HG03025 (cell line): ENCODE measurements around the gene NELFA.

Source experiments
- ATAC-seq: cut with Tn5 transposase; IDR thresholded peaks from one replicate; pipeline ENCODE4 v1.9.1; 2021; ENCODE audit warnings: mild to moderate bottlenecking, moderate library complexity; ENCODE audit not compliant: unreplicated experiment, low FRiP score

Gene NELFA

DNA sequence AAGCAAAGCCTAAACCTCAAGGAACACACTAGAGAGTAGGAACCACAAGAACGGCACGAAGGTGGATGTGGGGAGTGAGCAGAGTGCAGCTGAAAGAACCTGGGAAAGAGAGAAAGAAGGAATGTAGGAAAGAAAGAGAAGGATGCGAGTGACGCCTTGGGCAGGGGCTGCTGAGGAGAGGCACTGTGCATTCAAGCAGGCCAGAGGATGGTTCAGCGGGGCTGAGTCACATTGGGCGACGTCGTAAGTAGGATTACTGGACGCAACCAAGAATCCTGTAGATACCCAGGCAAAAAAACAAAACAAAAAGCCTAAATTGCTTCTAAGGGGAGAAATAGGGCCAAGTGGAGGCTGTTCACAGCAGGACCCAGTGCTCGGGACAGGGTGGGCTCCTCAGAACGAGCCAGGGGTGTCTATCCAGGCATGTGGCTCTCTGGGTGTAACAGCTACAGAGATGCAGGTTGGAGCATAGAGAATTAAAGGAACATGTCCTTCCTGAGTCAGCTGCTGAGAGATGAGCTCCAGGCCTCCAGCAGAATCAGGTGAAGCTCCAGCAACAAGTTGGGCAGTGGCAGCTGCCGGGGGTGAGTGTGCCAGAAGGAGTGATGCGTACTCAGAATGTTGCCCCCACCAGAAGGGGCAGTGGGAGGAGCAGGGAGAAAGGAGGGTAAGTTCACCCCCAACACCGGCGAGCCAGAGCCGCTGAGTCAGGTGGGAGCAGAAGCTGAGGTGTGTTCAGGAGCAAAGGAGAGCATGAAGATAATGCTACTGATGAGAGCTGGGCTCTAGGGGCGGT lies 38.6 kb downstream of the NELFA start:
- ATAC-seq = no peak

DNA sequence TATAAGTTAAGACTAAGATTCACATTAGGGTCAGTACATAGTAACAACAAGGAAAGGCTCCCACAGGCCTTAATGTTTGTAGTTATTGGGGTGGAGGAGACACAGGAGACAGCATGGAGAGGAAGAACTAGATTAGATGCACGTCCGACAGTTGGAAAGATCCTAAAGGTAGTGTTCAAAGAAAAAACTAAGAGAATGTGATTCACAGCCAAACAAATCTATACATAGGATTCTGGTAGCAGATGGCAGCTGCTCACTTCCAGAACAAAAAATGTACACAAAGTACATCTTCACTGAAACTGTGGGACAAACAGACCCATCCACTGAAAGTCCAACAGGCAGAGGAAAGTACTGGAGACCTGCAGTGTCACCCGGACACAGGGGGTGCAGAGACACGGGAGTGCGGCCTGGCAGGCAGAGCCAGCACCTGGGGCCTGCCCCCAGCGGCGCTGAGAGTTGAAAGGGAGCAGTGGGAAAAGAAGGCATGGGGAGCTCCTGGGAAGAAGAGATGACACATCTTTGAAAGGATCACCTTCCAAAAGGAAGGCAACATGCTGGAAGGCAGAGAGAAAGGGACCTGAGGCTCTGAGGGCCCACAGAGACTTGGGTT lies 40.0 kb downstream of the NELFA start:
- no peak for ATAC-seq

DNA sequence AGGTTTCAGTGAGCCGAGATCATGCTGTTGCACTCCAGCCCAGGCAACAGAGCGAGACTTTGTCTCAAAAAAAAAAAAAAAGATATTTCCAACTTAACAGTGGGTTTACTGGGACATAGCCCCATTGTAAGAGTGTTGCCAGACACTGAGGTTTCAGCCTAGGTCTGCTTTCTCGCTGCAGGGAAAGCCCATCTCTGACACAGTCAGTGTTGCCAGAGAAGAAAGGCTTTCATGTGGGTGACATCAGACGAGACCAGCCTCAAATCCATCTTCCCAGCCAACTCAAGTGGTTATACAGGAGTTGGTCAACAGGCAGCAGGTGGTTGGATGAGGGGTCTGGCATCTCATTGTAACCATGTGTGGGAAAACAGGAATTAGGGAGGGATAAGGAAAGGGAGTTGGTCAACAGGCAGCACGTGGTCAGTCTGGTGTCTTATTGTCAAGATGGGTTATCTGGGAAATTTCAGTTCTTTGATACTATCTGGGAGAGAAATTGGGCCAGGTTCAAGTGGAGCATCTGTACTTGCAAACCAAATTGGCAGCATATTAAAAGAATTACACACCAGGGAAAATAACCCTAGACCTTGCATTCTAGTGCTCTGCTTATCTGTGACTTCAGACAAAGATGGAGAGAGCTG lies 41.1 kb downstream of the NELFA start:
- no peak for ATAC-seq

DNA sequence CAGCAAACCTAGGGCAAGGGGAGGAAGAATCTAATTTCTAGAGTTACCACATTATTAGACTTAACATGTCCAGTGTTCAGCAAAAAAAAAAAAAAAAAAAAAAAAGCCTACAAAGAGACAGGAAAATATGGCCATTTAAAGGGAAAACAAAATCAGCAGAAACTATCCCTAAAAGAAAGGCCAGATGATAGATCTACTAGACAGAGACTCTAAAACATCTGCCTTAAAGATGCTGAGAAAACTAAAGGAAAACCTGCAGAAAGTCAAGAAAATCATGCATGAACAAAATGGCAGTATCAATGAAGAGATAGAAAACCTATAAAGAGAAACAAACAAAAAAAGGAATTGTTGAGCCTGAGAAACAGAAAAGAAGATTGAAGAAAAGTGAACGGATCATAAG lies 43.8 kb downstream of the NELFA start:
- no peak for ATAC-seq

DNA sequence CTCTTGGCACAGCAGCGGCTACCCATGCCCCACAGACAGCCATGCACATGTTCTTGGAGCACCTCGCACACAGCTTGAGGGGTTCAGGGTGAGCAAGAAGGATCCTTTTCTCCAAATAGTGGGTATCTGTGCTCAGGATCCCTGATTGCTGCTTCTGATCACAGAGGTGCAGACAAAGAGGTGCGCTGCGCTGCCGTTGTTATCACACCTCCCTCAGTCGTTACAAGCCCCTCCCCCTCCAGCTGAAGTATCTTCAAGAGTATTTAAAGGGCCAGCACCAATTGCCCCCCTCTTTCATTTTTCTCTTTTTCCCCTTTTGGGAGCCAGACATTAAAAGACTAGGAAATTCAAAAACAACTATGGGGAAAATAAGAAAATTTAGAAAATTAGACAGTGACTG lies 44.3 kb downstream of the NELFA start:
- ATAC-seq = no peak

DNA sequence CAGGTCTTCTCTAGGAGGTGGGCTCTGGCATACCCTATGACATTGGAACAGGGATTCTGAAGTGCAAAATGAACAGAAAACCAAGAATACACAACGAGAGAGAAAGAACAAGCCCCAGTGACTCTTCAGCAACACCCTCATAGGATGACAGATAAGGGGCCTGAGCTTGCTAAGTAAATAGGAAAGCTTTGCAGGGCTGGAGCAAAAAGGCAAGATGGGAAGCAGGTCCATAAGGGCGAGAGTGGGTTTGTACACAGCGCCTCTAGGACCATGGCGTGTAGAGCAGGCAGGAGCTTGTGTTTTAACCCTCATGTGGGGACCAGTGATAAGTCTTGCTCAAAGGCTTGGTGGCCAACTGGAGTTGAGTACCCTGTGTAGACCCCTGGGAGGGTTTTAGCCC lies 45.8 kb downstream of the NELFA start:
- no peak for ATAC-seq

DNA sequence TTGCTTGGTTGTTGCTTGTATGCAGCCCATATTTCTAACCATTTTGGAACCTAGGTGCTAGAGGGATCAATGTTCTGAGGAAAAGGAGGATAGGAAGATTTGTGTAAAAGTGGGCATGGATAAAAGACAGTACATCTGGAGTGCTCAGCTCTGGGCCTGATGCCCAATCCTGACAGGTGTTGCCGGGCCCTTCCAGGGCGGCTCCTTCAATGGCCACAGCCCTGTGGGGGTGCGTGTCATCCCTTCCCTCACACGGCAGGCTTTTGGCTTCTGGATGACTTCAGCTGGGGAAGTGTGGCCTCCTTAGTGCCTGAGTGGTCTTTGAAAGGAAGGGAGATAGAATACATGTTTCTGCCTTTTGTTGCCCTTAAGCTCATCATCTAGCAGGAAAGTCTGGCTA lies 47.2 kb downstream of the NELFA start:
- no peak for ATAC-seq

DNA sequence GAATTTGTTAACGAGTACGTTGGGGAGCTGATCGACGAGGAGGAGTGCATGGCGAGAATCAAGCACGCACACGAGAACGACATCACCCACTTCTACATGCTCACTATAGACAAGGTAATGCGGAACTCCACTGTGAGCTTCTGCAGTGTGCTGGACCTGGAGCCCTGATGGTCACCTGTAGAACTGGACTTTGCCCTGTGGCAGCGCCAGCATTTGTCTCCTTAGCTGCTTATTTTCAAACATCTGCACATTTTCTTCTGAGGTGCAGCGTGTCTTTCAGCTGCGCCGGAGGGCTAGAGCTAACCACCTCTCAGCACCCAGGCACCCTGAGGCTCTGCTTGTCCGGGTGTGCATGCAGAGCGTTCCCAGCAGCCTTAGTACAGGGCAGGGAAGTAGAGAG lies 47.7 kb downstream of the NELFA start:
- no peak for ATAC-seq

DNA sequence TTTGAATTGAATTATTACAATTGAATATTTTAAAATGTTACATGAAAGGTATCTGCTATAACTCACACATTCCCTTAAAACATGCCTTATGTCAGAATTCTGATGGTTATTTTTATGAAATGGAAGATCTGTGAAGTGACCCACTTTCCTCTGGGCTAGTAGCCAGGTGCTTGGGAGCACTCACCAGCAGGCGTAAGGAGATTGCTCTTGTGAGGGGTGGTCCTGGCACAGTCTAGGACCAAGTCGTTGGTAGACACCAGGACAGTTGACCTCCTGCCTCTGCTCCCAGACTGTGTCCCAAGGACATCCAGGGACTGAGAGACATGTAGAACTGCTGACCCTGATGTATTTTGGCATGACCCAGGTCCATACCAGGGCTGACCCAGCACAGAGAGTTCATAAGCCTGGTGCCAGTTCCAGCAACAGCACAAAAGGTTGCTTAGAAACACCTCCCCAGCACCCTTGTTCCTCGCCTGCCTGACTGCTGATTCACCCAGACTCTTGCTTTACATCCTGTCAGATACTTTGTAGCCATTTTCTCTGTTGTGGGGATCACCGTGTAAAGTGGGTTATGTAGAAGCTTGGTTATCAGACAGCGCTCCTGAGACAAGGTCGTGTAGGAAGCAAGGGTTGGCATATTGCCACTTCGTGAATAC lies 48.5 kb downstream of the NELFA start:
- ATAC-seq = no peak

DNA sequence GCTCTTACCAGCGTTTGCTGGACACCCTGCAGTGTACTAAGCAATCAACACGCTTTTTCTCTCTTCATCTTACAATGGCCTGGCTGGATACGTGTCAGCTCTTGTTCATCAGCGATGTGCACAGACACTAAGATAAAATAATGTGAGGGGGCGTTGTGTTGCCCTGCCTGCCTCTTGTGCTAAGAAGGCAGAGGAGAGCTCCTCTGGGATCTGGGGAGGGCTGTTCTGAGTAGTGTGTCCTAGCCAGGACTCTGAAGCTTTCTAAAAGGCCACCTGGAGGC lies 49.7 kb downstream of the NELFA start:
- ATAC-seq = no peak

DNA sequence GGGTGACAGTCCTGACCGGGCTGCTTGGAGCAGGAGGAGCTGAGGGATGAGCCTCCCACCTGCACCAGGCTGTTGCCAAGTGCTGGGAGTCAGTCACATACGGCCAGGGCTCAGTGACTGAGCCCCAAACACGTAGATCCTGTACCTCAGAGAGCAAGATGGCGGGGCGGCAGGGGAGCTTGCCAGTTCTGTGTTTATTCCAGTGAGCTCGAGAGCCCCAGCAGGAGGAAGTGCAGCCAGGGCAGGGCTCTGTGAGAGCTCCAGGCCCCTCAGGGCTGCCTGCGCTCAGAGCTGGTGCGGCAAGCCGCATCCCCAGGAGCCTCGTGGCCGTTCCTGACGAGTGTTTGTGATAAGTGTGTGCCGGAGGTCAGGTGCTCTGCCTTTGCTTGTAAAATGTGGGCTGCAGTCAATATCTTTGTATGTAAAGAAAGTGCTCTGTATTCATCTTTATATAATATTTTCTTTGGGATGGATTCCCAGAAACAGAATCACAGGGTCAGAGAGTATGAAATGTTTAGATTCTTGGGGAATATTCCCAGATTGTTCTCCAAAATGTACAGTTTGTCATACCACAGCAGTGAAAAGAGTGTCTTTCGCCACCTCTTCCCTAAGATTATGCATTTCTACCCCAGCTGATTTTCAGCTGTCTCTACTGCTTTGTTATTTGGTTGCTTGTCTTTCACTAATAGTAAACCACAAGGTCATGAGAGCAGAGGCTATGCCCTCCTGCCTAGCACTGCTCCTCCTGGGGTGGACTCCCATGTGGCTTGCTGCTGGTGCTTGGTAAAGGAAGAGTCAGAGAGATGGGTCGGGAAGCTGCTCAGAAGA lies 50.3 kb downstream of the NELFA start:
- ATAC-seq = no peak

DNA sequence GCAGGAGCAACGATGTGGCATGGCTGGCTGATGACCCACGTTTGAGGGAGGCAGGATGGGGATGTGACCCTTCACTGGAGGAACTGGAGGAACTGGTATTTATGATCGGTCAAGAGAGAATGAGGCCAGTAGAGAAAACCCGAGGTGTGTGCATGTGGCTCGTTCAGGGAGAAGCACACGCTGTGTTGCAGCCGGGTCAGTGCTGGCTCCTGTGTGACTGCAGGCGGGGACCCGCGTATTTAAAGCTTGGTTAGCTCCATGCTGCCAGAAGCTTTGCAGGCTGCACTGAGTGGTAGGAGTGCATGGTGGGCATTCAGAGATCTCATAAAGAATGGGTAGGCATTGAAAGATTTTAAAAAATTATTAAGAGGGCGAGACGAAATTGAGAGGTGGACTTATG lies 52.1 kb downstream of the NELFA start:
- ATAC-seq = no peak

DNA sequence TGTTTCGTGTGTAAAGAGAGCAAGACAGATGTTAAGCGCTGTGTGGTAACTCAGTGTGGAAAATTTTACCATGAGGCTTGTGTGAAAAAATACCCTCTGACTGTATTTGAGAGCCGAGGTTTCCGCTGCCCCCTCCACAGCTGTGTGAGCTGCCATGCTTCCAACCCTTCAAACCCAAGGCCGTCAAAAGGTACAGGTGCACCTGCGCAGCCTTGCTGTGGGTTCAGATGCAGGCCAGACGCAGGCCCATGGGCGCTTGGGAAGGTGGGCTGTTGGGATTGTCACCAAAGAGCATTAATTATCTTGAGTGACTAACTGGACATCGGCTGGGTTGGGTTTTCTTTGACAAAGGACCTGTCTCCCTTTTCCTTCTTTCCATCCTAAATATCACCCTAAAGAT lies 55.4 kb downstream of the NELFA start:
- ATAC-seq = no peak

DNA sequence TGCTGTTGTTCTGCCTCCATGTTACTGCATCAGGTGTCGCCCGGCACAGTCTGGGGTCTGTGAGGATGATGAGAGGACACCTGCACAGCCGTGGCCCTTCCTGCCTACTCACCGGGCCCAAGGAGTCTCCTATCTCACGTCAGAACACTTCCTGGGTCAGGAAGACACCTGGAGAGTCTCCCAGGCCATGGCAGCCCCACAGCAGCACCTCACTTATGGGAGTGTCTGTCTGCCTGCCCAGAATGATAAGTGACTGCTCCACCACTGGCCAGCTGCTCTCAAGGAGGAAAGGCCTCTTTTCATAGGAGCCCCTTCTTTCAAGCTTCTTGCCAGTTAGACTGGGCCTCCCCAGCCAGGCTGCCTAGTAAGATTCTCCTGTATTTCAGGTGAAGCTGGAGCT lies 56.1 kb downstream of the NELFA start:
- no peak for ATAC-seq

DNA sequence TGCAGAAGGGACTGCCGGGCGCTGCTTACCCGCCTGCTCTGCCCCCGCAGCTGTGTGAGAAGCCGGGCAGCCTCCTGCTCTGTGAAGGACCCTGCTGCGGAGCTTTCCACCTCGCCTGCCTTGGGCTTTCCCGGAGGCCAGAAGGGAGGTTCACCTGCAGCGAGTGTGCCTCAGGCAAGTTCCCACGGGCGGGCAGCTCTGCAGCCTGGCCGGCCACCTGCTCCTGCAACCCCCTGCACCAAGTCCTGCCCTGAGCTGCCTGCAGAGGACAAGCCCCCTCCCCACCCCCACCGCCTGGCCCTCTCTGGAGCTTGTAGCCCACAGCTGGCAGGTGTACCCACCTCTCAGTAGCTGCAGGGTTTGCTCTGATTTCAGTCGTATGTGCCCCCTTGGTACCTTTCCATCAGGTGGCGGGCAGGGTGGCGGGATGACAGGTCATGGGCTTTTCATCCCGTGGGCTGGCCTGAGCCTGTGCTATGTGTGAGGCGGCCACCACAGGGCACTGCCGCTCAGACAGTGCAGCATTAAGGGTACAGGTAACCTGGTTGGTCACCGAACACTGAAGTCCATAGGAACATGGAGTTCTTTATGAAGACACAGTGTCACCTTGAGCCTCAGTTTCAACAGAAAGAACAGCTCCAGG lies 56.6 kb downstream of the NELFA start:
- ATAC-seq = no peak

DNA sequence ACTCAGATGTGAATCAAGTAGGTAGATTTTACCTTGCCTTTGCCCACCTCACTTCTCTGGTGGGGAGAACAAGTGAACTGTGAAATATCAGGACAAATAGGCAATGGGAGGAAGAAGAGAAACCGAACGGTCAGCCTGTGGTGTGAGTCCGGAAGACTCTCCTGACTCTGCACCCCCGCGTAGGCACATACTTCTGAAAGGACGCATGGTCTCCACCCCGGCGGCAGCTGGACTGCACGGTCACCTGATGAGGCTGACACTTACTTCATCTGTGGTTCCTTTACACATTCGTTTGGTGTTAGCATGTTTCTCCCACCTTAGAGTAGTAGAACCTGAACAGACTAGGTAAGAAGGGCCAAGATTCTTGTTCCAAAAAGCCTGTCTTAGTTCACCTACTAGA lies 58.4 kb downstream of the NELFA start:
- no peak for ATAC-seq

DNA sequence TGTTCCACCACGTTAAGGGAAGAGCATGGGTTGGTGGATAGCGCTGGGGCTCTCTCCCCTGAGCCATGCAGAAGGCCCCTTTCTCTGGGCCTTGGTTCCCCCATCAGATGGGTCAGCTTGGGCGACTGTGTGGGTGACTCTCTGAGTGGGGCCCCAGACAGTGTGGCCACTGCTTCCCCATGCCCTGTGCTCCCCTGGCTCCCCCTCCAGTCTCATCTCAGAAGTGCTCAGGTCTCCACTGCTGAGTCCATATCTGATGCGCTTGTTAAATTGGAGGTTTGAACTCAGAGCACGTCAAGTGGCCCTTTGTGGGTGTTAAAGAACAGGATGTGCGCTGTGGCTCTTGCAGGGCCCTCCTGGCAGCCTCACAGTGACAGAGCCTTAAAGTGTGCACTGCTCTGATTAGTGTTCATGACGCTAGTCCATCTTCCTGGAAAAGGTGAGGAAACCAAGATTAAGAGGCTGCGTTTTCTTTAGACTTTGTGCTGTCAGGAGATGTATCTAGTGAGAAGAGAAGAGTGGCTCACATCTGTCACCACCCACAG lies 59.8 kb downstream of the NELFA start:
- ATAC-seq = no peak

DNA sequence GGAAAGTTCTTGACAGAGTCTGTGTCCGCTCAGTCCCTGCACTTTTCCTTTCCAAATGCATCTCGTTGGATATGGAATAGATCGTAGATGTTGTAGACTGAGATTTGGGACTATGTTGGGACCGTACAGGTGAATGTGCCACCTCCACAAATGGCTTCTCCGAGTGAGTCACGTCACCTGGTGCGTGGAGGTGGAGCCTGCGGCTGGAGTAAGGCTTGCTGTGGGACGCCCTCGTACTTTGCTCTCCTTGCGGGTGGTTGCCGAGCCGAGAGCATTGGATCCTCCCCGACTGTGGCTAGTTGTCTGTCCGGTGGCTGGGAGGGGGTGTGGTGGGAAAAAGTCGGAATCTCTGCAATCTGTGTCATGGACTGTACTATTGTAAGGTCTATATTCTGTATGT lies 60.5 kb downstream of the NELFA start:
- no peak for ATAC-seq

DNA sequence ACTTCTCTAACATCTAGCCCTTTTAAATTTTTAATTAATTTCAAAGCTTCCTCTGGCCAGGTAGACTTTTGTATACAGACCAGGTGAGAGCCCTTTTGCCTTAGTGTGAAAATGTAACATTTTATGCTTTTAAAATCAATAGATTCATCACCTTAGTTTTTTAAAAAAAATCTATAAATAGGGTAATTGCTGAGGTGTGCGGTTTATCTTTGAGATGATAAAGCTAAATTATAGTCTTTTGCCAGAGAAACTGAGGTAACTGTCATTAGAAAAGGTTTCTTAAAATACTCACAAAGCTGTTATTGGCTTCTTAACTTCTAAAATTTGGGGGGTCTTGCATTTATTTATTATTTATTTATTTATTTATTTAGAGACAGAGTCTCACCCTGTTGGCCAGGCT lies 62.9 kb downstream of the NELFA start:
- ATAC-seq = no peak
